ENCODE measurements around the gene PLG.
"Not testable (repeated sequence)": the region's sequence is repeated elsewhere in the genome, so short reads cannot be mapped to it uniquely, and the experiment has no call there.

The PLG gene

GRCh38 chr6:160701918-160702680 lies at the start of gene PLG:
Gene PLG (plus strand): TSS chr6:160702244. CDS start chr6:160702305, 61 bp downstream.
- not testable (repeated sequence) for DNase-seq

GRCh38 chr6:160659562-160659961 lies 42.5 kb upstream of the PLG start:
- DNase-seq, result no peak

- no peak for DNase-seq
Observed at GRCh38 chr6:160661216-160661615, 40.8 kb upstream of the PLG start.

- no peak for DNase-seq
Observed at GRCh38 chr6:160662429-160662828, 39.6 kb upstream of the PLG start.

- DNase-seq, result no peak
Observed at GRCh38 chr6:160662842-160663241, 39.2 kb upstream of the PLG start.

- not testable (repeated sequence) for DNase-seq
Observed at GRCh38 chr6:160664198-160664597, 37.8 kb upstream of the PLG start, which contains the start of gene LPA. Gene LPA (minus strand): TSS chr6:160664275. CDS start chr6:160664214, 61 bp downstream.

GRCh38 chr6:160667639-160668481 lies 34.2 kb upstream of the PLG start:
- DNase-seq, result peak in 1 of 2 donors; percentile 46

GRCh38 chr6:160668589-160668988 lies 33.5 kb upstream of the PLG start:
- no peak for DNase-seq

- not testable (repeated sequence) for DNase-seq
Observed at GRCh38 chr6:160676418-160676817, 25.6 kb upstream of the PLG start.

- no peak for DNase-seq
Observed at GRCh38 chr6:160678230-160678629, 23.8 kb upstream of the PLG start.

GRCh38 chr6:160678744-160679401 lies 23.2 kb upstream of the PLG start:
- no peak for DNase-seq

- peak in 1 of 2 donors; percentile 24 for DNase-seq
Observed at GRCh38 chr6:160679402-160679769, 22.7 kb upstream of the PLG start.

- DNase-seq, result not testable (repeated sequence)
Observed at GRCh38 chr6:160685101-160685761, 16.8 kb upstream of the PLG start.

GRCh38 chr6:160685762-160686450 lies 16.1 kb upstream of the PLG start:
- no peak for DNase-seq

GRCh38 chr6:160690458-160690857 lies 11.6 kb upstream of the PLG start:
- DNase-seq, result no peak

GRCh38 chr6:160691617-160692016 lies 10.4 kb upstream of the PLG start:
- DNase-seq, result no peak

- no peak for DNase-seq
Observed at GRCh38 chr6:160692369-160692959, 9.6 kb upstream of the PLG start.

GRCh38 chr6:160695025-160695424 lies 7.0 kb upstream of the PLG start:
- not testable (repeated sequence) for DNase-seq

GRCh38 chr6:160695622-160696021 lies 6.4 kb upstream of the PLG start:
- not testable (repeated sequence) for DNase-seq

GRCh38 chr6:160696884-160697283 lies 5.2 kb upstream of the PLG start:
- DNase-seq, result not testable (repeated sequence)

GRCh38 chr6:160697826-160698225 lies 4.2 kb upstream of the PLG start:
- DNase-seq, result no peak

GRCh38 chr6:160704688-160705087 lies 2.6 kb downstream of the PLG start:
- DNase-seq, result not testable (repeated sequence)
